Mucosa of gallbladder (tissue), 1 donor: Measurements from ENCODE around the gene CYP2R1. TPM values are rescaled to one million over a fixed set of nuclear protein-coding genes. Genes with fewer than 3 reads are reported as not detected.
"Not testable (repeated sequence)": the region's sequence is repeated elsewhere in the genome, so short reads cannot be mapped to it uniquely, and the experiment has no call there.

Experiments used
- DNase-seq: peaks from one replicate; pipeline ENCODE4 v3.0.0-alpha.2; 2020; ENCODE audit warnings: low spot score
- total RNA-seq: library from RNA; stranded (reverse); gene quantifications from one replicate; pipeline ENCODE4 v1.2.1, GENCODE V29; 2021
- donor health status: DM: no; HTN: no; CAD: no.

The CYP2R1 gene
- total RNA-seq, 1 donor from 2014 or later: 9.6 TPM

DNA sequence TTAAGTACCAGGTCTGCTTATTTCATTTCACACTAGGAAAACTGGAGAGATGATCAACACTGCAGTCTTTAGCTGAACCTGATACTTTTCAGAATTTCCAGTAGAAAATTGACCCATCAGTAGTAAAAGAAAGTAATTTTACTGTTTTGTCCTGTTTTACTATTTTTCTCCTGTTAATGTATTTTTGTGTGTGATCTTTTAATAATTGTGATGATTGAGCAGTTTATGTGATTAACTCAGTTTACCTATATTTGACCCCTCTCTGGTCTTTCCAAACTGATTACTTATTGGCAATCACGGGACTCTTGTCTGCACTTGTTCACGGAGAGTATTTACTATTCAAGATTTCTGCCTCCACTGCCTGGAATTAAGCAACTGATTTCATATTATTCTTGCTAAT, 546 bp upstream of the CYP2R1 start:
- no peak for DNase-seq

DNA sequence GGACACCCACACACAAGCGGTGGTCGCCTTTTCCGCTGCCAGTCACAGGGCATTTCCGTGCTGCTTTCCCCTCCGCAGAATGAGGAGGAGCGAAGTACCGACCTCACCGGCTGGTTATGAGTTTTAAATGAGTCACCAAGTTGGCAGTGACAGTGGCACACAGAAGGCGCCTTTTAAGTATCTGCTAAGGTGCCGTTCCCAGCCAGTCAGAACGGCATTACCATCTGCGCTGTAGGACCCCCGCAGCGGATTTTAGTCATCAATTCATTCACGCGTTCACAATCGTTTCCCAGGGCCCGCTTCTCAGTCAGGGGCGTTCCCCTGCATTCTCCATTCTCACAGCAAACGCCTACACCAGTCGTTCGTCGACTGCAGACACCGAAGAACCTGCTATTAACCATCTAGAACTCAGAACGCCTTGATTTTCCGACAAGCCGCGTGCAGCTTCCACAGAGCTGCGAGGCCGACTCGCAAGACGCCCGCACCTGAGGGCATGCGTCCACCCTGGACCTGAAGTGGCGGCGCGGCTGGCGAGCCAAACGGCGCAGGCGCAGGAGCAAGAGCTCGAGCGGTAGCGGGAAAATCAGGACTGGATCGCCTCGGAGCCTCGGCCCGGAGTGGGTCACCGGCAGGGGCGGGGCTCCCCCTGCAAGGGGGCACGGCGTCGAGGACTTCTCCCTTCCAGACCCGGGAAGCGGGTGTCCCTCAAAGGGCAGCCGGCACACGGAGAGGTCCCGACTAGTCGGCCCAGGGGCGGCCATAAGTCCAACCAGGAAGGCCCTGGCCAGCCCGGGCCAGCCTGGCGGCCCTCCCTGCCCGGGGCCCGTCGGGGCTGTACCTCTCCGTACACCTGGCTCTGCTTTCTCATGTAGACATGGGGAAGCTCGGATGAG, 642 bp downstream of the CYP2R1 start:
- DNase-seq: peak; percentile 89

DNA sequence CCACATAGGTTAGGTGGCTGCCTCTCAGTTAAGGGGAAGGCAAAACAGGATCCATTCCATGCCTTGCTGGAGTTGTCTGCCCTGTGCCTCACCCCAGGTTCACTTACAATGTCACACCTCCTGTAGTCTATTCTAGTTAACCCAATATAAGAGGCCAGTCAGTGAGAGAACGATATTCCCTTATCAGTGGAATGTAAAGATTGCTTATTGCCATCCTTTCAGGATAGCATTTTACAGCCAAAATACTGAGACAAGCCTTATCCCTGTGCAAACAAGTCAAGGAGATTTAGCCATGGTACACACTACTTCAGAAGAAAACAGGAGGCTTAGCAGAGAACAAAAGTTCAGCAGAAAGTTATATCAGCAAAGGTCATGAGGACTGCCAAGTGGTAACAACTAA, 5.5 kb downstream of the CYP2R1 start:
- no peak for DNase-seq

DNA sequence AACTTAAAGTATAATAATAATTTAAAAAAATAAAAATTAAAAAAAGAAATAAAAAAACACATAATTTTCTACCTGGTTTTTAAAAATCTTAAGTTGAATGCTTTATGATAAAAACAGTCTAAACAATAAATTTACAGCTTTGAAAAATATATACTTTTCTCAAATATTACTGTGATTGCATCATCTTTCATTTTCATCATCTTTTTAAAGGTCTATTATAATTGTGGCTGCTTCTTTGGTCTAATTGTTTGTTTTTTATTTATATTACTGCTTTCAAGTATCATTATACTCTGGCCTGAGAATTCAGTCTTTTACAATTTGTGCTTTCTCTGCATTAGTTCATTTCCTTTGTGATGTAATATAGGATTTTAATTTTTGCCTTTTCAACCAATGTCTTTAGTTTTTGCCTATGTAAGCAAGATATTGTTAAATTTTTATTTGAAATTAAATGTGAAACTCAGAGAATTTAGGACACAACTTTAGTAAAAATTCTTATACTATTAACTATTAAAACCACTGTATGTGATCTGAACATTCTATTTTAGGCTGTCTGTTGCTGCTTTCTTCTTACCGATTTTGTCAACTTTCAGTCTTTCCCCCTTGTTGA, 7.3 kb downstream of the CYP2R1 start:
- no peak for DNase-seq

DNA sequence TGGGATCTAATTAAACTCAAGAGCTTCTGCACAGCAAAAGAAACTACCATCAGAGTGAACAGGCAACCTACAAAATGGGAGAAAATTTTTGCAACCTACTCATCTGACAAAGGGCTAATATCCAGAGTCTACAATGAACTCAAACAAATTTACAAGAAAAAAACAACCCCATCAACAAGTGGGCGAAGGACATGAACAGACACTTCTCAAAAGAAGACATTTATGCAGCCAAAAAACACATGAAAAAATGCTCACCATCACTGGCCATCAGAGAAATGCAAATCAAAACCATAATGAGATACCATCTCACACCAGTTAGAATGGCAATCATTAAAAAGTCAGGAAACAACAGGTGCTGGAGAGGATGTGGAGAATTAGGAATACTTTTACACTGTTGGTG, 8.3 kb downstream of the CYP2R1 start:
- DNase-seq: not testable (repeated sequence)

DNA sequence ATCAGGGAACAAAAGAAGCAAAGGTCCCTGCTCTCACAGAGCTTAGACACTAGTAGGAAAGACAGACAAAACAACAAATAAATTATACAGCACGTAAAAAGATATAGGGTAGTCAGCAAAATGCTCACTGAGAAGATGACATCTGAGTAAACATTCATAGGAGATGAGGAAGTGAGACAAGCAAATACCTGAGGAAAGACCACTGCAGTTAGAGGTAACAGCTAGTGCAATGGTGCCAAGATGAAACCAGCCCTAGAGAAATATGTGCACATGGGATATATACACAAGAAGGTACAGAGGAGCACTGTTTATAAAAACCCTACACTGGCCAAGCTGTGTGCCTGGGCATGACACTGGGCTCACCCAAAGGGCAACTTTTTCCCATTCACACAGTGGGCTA, 9.8 kb downstream of the CYP2R1 start:
- DNase-seq: no peak

DNA sequence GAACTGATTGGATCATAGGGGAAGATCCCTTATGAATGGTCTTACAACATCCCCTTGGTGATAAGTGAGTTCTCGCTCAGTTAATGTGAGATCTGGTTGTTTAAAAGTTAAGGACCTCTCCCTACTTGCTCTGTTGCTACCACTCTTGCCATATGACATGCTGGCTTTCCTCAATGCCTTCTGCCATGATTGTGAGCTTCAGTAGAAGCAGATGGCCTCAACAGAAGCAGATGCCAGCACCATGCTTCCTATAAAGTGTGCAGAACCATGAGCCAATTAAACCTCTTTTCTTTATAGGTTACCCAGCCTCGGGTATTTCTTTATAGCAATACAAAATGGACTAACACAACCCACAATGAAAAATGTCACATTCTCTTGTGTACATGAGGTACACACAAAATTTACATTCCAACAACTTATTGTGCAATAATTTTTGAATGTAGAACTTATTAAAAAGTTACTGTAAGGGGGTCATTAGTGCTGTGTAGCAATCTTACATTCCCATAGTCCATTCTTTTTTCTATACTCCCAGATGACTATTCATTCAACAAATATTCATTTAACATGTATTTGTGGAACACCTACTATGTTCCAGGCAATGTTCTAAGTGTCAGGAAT, 10.3 kb downstream of the CYP2R1 start:
- no peak for DNase-seq

DNA sequence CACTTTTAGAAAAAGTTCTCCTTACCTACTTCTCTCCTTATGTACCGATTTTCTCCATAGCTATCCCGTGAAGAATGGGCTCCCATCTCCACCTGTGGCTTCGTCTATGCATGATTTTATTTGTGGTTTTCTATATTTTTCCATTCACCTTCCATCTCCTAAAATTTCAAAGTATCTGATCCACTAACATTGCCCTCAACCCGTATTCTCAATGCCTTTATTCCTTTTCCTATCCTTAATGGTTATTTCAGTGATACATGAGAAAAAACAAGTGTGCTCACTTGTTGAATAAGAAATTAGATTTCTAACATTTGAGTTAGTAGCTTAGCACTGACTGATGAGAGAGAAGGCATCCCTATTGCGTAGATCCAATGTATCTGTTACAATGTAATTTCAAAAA, 16.9 kb downstream of the CYP2R1 start:
- no peak for DNase-seq

DNA sequence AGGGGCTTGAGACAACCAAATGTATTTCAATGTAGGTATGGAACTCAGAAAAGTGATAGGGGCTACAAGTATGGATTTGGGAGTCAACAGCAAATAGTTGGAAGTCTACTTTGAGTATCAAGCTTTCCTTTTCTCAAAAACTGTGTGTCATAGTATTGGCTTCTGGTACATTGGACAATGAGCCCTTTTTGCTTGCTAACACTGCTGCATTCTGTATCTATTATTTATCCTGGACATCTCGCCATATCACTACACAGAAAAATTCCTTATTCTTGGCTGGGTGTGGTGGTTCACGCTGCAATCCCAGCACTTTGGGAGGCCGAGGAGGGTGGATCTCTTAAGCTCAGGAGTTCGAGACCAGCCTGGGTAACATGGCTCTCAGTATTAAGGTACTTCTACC, 18.4 kb downstream of the CYP2R1 start:
- DNase-seq: no peak

DNA sequence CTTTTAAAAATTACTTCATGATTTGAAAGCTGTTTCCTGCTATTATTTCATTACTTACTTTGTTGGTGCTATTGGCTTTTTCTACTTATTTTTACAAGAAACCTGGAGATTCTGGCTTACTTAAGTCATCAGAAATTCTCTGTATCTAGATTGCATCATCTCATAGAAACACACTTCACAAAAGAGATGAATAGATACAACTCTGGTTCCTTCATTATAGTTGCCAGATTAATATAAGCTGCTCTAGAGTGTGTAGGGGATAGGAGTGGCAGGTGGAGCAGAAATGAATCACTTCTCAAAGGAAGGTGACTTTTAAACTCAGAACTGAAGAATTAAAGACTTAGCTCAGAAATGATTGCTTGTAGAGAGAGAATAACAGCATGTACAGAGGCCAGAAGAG, 20.0 kb downstream of the CYP2R1 start:
- no peak for DNase-seq

DNA sequence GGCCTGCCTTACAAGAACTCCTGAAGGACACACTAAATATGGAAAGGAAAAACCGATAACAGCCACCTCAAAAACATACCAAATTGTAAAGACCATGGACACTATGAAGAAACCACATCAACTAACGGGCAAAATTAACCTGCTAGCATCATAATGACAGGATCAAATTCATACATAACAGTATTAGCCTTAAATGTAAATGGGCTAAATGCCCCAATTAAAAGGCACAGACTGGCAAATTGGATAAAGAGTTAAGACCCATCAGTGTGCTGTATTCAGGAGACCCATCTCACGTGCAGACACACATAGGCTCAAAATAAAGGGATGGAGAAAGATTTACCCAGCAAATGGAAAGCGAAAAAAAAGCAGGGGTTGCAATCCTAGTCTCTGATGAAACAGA, 28.3 kb downstream of the CYP2R1 start:
- not testable (repeated sequence) for DNase-seq

DNA sequence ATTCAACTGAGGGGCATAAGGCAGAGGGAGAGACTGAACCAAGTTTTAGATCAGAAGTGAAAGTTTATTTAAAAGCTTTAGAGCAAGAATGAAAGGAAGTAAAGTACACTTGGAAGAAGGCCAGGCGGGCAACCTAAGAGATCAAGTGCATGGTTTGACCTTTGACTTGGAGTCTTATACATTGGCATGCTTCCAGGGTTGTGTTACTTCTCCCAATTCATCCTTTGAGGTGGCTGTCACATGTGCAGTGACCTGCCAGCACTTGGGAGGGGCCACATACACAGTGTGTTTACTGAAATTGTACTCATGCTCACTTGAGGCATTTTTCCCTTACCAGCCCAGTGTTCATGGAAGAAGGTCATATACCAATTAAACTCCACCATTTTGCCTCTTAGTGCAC, 30.4 kb downstream of the CYP2R1 start:
- DNase-seq: peak; percentile 54

DNA sequence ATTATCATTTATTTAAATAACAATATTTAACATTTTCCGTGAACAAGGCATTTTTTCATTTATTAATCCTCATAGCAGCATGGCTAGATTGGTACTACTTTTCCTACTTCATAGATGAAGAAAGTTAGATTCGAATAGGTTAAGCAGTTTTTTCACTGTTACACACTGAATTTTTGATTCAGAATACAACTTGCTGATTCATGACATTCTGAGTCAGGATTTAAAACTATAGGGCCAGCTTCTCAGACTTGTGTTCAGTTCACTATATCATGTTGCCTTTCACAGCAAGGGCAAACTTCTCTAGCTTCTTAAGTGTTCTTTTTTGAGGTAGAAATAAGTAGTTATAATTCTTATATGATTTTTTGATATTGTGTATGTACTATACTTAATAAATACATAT, 31.5 kb downstream of the CYP2R1 start:
- DNase-seq: no peak

DNA sequence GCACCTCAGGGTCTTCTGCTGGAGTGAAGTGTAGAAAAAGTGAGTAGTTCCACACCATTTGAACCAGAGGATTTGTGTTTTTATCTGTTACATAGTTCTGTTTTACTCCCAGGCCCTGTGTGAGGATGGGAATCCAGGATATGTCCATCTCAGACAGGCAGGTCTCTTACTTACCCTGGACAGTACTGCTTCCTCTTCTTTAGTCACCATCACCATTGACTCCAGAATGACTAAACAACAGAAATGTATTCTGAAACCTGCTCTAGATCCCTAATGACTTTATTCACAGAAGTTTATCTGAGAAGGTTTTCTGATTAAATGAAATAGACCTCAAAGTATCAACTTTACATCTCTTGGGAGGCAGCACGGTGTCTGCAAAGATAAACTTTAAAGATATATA, 33.6 kb downstream of the CYP2R1 start:
- no peak for DNase-seq

DNA sequence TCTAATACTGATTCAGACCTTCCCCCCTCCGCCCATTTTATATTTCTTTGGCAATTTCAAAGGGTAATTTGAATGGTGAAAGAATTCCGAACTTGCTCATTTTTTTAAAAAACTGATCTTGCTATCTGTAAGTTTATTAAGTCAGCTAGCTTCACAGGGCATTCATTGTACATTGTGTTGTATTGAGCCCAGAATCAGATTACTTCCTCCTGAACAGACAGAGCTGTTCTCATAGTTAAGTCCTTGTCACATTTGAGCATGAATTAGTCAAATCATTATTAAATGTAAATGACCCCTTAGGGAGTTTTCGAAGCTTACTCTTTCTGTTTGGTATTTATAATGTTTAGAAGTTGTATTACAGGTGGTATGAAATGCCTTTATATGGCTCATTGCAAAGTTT, 34.4 kb downstream of the CYP2R1 start:
- no peak for DNase-seq

DNA sequence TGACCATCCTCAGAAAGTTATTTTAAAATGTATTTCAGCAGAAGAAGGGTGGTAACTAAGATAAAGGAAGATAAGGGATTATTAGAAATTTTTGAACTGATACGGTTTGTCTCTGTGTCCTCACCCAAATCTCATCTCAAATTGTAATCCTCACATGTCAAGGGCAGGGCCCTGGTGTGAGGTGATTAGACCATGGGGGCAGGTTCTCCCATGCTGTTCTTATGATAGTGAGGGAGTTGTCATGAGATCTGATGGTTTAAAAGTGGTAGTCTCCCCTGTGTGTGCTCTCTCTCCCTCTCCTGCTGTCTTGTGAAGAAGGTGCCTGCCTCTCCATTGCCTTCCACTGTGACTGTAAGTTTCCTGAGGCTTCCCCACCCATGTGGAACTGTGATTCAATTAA, 36.1 kb downstream of the CYP2R1 start:
- DNase-seq: no peak

DNA sequence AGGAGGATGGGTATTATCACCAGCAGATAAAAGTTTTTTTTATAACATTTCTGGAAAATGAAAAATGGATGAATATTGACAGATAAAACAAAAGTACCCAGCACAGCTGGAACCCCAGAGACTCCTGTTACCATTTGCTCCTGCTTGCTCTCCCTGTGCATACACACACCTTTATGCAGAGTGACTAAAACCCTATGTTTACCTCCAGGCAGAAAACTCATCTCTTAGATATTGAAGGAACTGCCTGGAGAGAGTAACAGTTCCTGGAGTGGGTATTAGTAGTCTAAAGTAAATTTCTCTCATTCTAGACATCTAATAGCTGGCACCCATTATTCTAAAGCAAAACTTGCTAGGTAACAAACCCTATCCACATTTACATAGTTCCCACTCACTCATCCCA, 38.0 kb downstream of the CYP2R1 start:
- no peak for DNase-seq

DNA sequence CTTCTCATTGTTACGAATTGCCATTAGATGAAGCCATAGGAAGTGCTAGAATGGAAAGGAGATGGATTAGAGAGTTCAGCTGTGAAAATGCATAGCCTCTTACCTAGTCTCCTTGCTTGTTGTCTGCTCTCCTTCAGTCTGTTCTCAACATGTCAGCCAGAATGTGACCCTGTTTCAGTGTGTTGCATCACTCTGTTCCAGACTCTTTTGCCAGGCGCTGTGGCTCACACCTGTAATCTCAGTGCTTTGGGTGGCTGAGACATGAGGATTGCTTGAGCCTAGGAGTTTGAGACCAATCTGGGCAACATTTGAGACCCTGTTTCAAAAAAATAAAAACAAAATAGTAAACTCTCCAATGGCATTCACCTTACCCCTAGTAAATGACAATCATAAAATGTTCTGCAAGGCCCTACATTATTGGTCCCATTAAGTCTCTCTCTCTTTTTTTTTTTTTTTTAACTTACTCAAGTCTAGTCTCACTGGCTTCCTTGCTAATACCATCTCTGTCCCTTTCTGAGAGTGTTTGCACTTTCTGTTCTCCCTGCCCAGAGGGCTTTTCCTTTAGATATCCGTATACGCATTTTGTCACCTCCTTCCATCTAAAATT, 39.4 kb downstream of the CYP2R1 start:
- DNase-seq: no peak

DNA sequence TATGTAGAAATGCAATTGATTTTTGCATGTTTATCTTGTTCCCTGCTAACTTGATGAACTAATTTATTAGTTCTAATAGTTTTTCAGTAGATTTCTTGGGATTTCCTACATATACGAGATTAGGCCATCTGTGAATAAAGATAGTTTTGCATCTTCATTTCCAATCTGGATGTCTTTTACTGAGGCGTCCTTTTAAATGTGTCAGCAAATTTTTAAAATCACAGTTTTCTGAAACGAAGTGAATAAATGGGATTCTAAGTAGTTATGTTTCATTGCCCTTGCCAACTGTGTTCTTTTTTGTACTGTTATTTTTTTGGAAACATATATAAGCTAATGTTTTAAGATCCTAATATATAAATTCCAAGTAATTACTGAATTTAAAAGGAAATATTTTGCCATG, 50.0 kb downstream of the CYP2R1 start:
- no peak for DNase-seq

DNA sequence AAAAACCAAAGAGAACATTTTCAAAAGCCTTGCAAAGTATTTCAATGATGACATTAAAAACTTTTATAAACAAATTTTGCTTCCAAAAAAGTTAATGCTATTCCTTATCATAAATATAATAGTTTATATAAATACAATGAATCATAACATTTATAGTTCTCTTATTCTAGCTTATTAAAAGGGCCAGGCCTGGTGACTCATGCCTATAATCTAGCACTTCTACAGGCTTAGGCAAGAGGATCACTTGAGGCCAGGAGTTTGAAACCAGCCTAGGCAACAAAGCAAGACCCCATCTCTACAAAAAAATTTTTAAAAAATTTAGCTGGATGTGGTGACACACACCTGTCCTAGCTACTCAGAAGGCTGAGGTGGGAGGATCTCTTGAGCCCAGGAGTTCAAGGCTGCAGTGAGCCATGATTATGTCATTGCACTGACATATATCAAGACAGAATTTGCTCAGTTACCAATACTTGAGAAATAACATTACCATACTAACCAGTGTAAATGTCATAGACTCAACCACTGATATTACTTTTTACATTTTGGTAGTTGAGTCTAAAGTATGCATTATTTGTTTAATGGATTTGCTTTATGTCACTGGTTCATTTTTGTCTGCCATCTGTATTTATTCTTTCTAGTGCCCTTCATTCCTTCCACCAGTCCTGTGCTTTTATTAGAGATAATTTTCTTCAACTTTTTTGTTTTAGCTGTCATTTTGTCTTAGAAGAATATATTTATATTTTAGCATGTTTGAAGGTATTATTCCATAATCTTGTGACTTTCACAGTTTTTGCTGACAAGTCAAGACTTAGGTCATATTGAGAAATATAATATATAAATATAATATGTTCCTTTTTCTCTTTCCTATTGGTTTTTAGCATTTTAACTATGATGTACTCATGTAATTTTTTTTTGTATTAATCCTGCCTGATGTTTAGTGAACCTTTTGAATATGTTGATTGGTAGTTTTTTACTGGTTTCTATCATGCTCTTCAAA, 56.2 kb downstream of the CYP2R1 start:
- DNase-seq: no peak
